Trophoblast cell (in vitro differentiated cells and primary cell): ENCODE measurements around the gene ABHD5.
"Not testable (repeated sequence)": the region's sequence is repeated elsewhere in the genome, so short reads cannot be mapped to it uniquely, and the experiment has no call there.

Source experiments
- DNase-seq, 2 donors: peaks; one replicate each; pipeline ENCODE4 v3.0.0-alpha.2; 2016
- H2AFZ ChIP-seq: 2 replicates; pipeline ENCODE4 v1.6.1; 2013; ENCODE audit warnings: low read length, moderate library complexity, mild to moderate bottlenecking; ENCODE audit not compliant: insufficient read depth, poor library complexity
- H2AK5ac ChIP-seq: 2 replicates; pipeline ENCODE4 v1.6.1; 2013; ENCODE audit warnings: mild to moderate bottlenecking, low read length
- H2BK120ac ChIP-seq: 2 replicates; pipeline ENCODE4 v1.6.1; 2013; ENCODE audit warnings: low read length, mild to moderate bottlenecking, moderate library complexity; ENCODE audit not compliant: insufficient read depth, poor library complexity
- H2BK12ac ChIP-seq: 2 replicates; pipeline ENCODE4 v1.6.1; 2013; ENCODE audit warnings: mild to moderate bottlenecking, low read length, moderate library complexity
- H2BK5ac ChIP-seq: 2 replicates; pipeline ENCODE4 v1.6.1; 2013; ENCODE audit warnings: low read length, low read depth, moderate library complexity, mild to moderate bottlenecking; ENCODE audit not compliant: poor library complexity
- H3K14ac ChIP-seq: 2 replicates; pipeline ENCODE4 v1.6.1; 2013; ENCODE audit warnings: mild to moderate bottlenecking, low read length
- H3K18ac ChIP-seq: 2 replicates; pipeline ENCODE4 v1.6.1; 2013; ENCODE audit warnings: mild to moderate bottlenecking, low read length
- H3K23ac ChIP-seq: 2 replicates; pipeline ENCODE4 v1.6.1; 2013; ENCODE audit warnings: low read length
- H3K27ac ChIP-seq: 2 replicates; pipeline ENCODE4 v1.5.1; 2013; ENCODE audit warnings: low read depth, mild to moderate bottlenecking, inconsistent platforms, low read length, moderate library complexity
- H3K27me3 ChIP-seq: 2 replicates; pipeline ENCODE4 v1.6.1; 2013; ENCODE audit warnings: inconsistent platforms, mild to moderate bottlenecking, low read length, moderate library complexity; ENCODE audit not compliant: insufficient read depth
- H3K36me3 ChIP-seq, 2 experiments: 1 replicate in 1 of 2; 2 replicates in 1 of 2; pipeline ENCODE4 v1.6.1; 2013; ENCODE audit warnings: low read length in 2 of 2, mild to moderate bottlenecking in 2 of 2, moderate library complexity in 1 of 2; ENCODE audit not compliant: insufficient read depth in 2 of 2, control insufficient read depth in 1 of 2
- H3K4ac ChIP-seq: 2 replicates; pipeline ENCODE4 v1.6.1; 2013; ENCODE audit warnings: low read depth, mild to moderate bottlenecking, low read length, moderate library complexity
- H3K4me1 ChIP-seq, 2 experiments: 1 replicate in 1 of 2; 2 replicates in 1 of 2; pipeline ENCODE4 v1.6.1; 2013; ENCODE audit warnings: low read length in 2 of 2, mild to moderate bottlenecking in 2 of 2, moderate library complexity in 1 of 2; ENCODE audit not compliant: insufficient read depth in 2 of 2, control insufficient read depth in 1 of 2
- H3K4me2 ChIP-seq: 2 replicates; pipeline ENCODE4 v1.6.1; 2013; ENCODE audit warnings: inconsistent platforms, mild to moderate bottlenecking, low read length, moderate library complexity
- H3K4me3 ChIP-seq: 2 replicates; pipeline ENCODE4 v1.5.1; 2013; ENCODE audit warnings: mild to moderate bottlenecking, low read depth, low read length, inconsistent platforms
- H3K79me1 ChIP-seq: one replicate; pipeline ENCODE4 v1.6.1; 2013; ENCODE audit warnings: low read length
- H3K79me2 ChIP-seq: 2 replicates; pipeline ENCODE4 v1.6.1; 2013; ENCODE audit warnings: low read length, mild to moderate bottlenecking; ENCODE audit not compliant: control insufficient read depth, insufficient read depth, poor library complexity
- H3K9ac ChIP-seq: 2 replicates; pipeline ENCODE4 v1.6.1; 2013; ENCODE audit warnings: mild to moderate bottlenecking, low read length
- H3K9me3 ChIP-seq: 2 replicates; pipeline ENCODE4 v1.6.1; 2013; ENCODE audit warnings: low read depth, mild to moderate bottlenecking, control low read depth, inconsistent platforms, low read length; ENCODE audit not compliant: insufficient read depth
- H4K12ac ChIP-seq: 2 replicates; pipeline ENCODE4 v1.6.1; 2013; ENCODE audit warnings: low read depth, mild to moderate bottlenecking, low read length, moderate library complexity
- H4K8ac ChIP-seq: 2 replicates; pipeline ENCODE4 v1.6.1; 2013; ENCODE audit warnings: low read depth, mild to moderate bottlenecking, low read length, moderate library complexity
- H4K91ac ChIP-seq: one replicate; pipeline ENCODE4 v1.6.1; 2013; ENCODE audit warnings: low read depth, mild to moderate bottlenecking, low read length, moderate library complexity
- WGBS: extraction: QIAGEN DNeasy Blood & Tissue Kit; methylation state at CpG from one replicate; pipeline ENCODE4 v1.1.7; 2013; ENCODE audit warnings: missing lambda C conversion rate; ENCODE audit not compliant: insufficient read length, insufficient coverage; ENCODE audit errors: extremely low coverage; 5-methylcytosine and 5-hydroxymethylcytosine counted together

The ABHD5 gene

GRCh38 chr3:43659250-43659880 lies 31.4 kb upstream of the ABHD5 start:
- Histone ChIP-seq H3K18ac (no peak overlapping the region), H3K27me3 (no peaks in the 10 kb centered on the region), H3K9me3 (no peaks in the 10 kb centered on the region), H2AK5ac (no peak overlapping the region), H3K79me2 (no peaks in the 10 kb centered on the region), H2BK5ac (no peak overlapping the region), H4K91ac (no peak overlapping the region), H3K36me3 (no peaks in the 10 kb centered on the region), H2AFZ (no peak overlapping the region), H3K14ac (no peak overlapping the region), H3K23ac (no peak overlapping the region), H4K8ac (no peak overlapping the region), H2BK120ac (no peak overlapping the region), H3K4me3 (no peak overlapping the region), H3K79me1 (no peaks in the 10 kb centered on the region), H4K12ac (no peak overlapping the region), H2BK12ac (no peak overlapping the region), H3K4me1 (peaks cover 0 to 2% of the 10 kb centered on the region in 2 experiments), H3K4ac (no peak overlapping the region), H3K27ac (no peak overlapping the region), H3K9ac (no peak overlapping the region), H3K4me2 (no peak overlapping the region)
- DNase-seq: no peak
- no CpG with 5 or more reads among the region's 13 CpGs for WGBS

GRCh38 chr3:43661376-43661775 lies 29.4 kb upstream of the ABHD5 start:
- not testable (repeated sequence) for H3K18ac ChIP-seq, H3K4ac ChIP-seq, H3K9ac ChIP-seq, H3K27ac ChIP-seq, H3K27me3 ChIP-seq, H2BK12ac ChIP-seq, H3K79me2 ChIP-seq, H2AK5ac ChIP-seq, H4K91ac ChIP-seq, H3K36me3 ChIP-seq, H2BK120ac ChIP-seq, DNase-seq, H3K4me1 ChIP-seq, H3K4me3 ChIP-seq, H2AFZ ChIP-seq, H4K8ac ChIP-seq, H3K9me3 ChIP-seq, H4K12ac ChIP-seq, H3K4me2 ChIP-seq, H2BK5ac ChIP-seq, H3K79me1 ChIP-seq, H3K14ac ChIP-seq, H3K23ac ChIP-seq
- no CpG with 5 or more reads among the region's 1 CpG for WGBS

GRCh38 chr3:43665011-43665410 lies 25.7 kb upstream of the ABHD5 start:
- H4K8ac ChIP-seq, H3K4me3 ChIP-seq, H3K4me2 ChIP-seq, DNase-seq, H3K27ac ChIP-seq, H2AFZ ChIP-seq, H3K23ac ChIP-seq, H3K79me1 ChIP-seq, H4K12ac ChIP-seq, H3K4me1 ChIP-seq, H3K4ac ChIP-seq, H3K36me3 ChIP-seq, H3K18ac ChIP-seq, H3K9me3 ChIP-seq, H4K91ac ChIP-seq, H2BK5ac ChIP-seq, H3K14ac ChIP-seq, H2BK12ac ChIP-seq, H3K9ac ChIP-seq, H2AK5ac ChIP-seq, H2BK120ac ChIP-seq, H3K79me2 ChIP-seq, H3K27me3 ChIP-seq: not testable (repeated sequence)
- no CpG with 5 or more reads among the region's 3 CpGs for WGBS

GRCh38 chr3:43670635-43671522 lies 19.9 kb upstream of the ABHD5 start:
- H4K8ac ChIP-seq: no peak overlapping the region
- H3K79me1 ChIP-seq: no peaks in the 10 kb centered on the region
- no peak overlapping the region for H2BK12ac ChIP-seq
- H3K4me1 ChIP-seq: no peaks in the 10 kb centered on the region
- H3K4ac ChIP-seq: no peak overlapping the region
- no peak overlapping the region for H3K23ac ChIP-seq
- H2BK5ac ChIP-seq: no peak overlapping the region
- no peak overlapping the region for H4K91ac ChIP-seq
- H4K12ac ChIP-seq: no peak overlapping the region
- no peak overlapping the region for H3K4me2 ChIP-seq
- no peak overlapping the region for H3K14ac ChIP-seq
- no peaks in the 10 kb centered on the region for H3K79me2 ChIP-seq
- no peak overlapping the region for H2BK120ac ChIP-seq
- DNase-seq: no peak
- H2AFZ ChIP-seq: no peak overlapping the region
- H3K18ac ChIP-seq: no peak overlapping the region
- no peak overlapping the region for H2AK5ac ChIP-seq
- no peaks in the 10 kb centered on the region for H3K36me3 ChIP-seq
- no peak overlapping the region for H3K4me3 ChIP-seq
- H3K9me3 ChIP-seq: no peaks in the 10 kb centered on the region
- WGBS: no CpG with 5 or more reads among the region's 5 CpGs
- H3K27me3 ChIP-seq: no peaks in the 10 kb centered on the region
- H3K27ac ChIP-seq: no peak overlapping the region
- H3K9ac ChIP-seq: no peak overlapping the region
